Heart left ventricle (tissue), 13 donors: Measurements from ENCODE around the gene ALK.

Source experiments
- POLR2A ChIP-seq, 2 donors: fragments of 450-650 bp; IDR thresholded peaks; one replicate each; pipeline ENCODE4 v1.6.1; 2017; ENCODE audit warnings: antibody characterized with exemption in 2 of 2, mild to moderate bottlenecking in 2 of 2, moderate library complexity in 2 of 2
- TF ChIP-seq, protein P1 (sequence below), 12 donors: fragments of 200-600 bp; sonication (generic) in 4 of 12; IDR thresholded peaks; one replicate each; pipeline versions ENCODE4 v1.5.0 to v1.8.0; 2018 to 2022; ENCODE audit warnings: antibody characterized with exemption in 12 of 12, mild to moderate bottlenecking in 5 of 12
- donor health status: ischemic (EF 13 %, LVEDD 7.1; RV severe dilation, severe dysfunction).
- donor health status: DM: no; HTN: yes; CAD: no.
- donor health status: DM: no; HTN: no; CAD: no.
- donor health status: ischemic (EF 25% LVEDD 6.9; RV normal size, moderate dysfunction).
- donor health status: ischemic (EF 25% LVEDD 5.7; RV mildly dilated, moderate dysfunction).
- donor health status: ischemic (EF 35%, LVEDD 5.7; RV mildly dilated, moderate dysfunction).
- donor health status: nonischemic (EF 11% LVEDD 7.7; RV severe dilation, severe dysfunction).
- donor health status: DM: yes; HTN: yes; CAD: no.
- donor health status: PGD.
- donor health status: ischemic (EF 29% LVEDD 5.4; RV normal size, mild dysfunction).
- donor health status: nonischemic (EF 23%, LVEDD 6.1; RV moderate dilation, normal function).

DNA sequence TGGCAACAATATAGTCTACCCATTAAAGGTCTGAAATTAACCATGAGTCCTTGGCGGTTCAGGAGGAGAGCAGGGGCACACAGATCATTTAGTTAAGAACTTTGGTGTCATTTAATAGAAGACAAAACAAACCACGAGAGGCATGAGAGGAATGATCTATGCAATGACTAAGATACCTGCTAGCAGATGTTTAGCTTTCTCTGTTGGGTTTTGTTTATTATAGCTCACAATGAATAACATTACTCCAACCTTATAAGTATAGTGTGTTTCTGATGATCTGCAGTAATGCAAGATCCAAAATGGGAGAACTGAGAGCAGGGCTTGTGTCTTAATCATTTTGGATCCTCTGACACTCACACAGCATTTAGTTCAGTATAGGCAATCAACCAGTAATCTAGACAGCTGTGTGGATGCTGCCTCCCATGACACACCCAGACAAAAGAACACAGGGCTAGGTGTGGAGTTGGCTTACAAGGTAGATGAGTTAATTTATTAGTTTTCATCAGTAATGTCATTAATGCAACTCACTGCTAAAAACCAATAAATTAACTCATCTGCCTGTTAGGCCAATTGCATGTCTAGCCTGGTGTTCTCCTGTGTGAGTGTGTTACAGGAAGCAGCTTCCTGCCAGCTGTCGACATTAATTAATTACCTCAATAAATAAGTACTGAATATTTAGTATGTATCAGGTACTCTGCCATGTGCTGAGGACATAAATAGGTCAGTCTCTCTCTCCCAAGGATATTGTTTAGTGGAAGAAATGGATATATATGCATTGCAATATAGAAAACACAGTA, 713.8 kb downstream of the ALK start:
- TF ChIP-seq POLR2A (IDR thresholded peaks at IDR 0.05) = no peak
- TF ChIP-seq, protein P1, sequence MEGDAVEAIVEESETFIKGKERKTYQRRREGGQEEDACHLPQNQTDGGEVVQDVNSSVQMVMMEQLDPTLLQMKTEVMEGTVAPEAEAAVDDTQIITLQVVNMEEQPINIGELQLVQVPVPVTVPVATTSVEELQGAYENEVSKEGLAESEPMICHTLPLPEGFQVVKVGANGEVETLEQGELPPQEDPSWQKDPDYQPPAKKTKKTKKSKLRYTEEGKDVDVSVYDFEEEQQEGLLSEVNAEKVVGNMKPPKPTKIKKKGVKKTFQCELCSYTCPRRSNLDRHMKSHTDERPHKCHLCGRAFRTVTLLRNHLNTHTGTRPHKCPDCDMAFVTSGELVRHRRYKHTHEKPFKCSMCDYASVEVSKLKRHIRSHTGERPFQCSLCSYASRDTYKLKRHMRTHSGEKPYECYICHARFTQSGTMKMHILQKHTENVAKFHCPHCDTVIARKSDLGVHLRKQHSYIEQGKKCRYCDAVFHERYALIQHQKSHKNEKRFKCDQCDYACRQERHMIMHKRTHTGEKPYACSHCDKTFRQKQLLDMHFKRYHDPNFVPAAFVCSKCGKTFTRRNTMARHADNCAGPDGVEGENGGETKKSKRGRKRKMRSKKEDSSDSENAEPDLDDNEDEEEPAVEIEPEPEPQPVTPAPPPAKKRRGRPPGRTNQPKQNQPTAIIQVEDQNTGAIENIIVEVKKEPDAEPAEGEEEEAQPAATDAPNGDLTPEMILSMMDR (IDR thresholded peaks at IDR 0.05) = no peak
